HUDEP-2 (cell line): ENCODE results near the gene CTSK.
"Not testable (repeated sequence)": the region's sequence is repeated elsewhere in the genome, so short reads cannot be mapped to it uniquely, and the experiment has no call there.

Experiments
- DNase-seq, 76 experiments: peaks; one replicate each; lab custom pipeline; 2025; ENCODE audit not compliant: unreplicated experiment in 76 of 76; lab: John Stamatoyannopoulos, UW

The CTSK gene

GRCh38 chr1:150807249-150808023, 624 bp downstream of the CTSK start:
- DNase-seq = no peak

- DNase-seq = no peak
Observed at GRCh38 chr1:150805899-150806298, 2.2 kb downstream of the CTSK start.

DNA sequence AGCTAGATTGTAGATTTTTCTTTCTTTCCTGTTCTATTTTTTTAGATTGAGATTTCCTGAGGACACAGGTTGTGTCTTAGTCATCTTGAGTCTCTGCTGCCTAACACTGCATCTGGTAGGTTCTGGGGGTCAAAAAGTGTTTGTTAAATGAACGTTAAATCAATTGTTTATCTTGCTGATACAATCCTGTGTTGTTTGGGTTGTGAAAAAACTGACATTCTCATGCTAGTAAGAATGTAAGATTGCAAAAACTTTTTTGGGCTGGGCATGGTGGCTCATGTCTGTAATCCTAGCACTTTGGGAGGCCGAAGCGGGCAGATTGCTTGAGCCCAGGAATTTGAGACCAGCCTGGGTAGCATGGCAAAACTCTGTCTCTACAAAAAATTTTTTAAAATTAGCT, 3.4 kb downstream of the CTSK start:
- no peak for DNase-seq

DNA sequence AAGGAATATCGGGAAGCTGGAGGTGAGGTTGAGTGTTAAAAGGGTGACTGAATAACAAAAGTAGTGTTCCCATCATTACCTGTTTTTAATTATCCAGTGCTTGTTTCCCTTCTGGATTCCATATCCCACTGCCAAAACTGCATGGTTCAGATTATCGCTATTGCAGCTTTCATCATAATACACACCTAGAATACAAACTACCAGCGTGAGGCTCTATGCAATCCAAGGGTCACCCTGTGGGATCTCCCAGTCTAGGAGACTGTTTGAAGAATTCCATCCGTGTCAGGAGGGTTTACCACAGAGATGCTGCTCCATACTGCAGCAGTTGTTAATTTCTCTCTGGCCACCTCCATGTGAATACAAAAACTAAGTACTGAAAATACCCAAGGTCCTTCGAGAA, 9.0 kb downstream of the CTSK start:
- no peak for DNase-seq

DNA sequence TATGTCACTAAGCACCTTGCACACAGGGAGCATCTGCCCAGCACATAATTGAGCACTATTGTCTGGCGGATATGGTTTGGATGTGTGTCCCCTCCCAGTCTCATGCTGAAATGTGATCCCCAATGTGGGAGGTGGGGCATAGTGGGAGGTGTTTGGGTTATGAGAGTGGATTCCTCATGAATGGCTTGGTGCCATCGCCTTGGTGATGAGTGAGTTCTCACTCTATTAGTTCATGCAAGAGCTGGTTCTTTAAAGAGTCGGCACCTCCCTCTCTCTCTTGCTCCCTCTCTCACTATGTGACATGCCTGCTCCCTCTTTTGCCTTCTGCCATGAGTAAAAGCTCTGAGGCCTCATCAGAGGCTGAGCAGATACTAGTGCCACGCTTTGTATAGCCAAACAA, 9.5 kb downstream of the CTSK start:
- no peak for DNase-seq

DNA sequence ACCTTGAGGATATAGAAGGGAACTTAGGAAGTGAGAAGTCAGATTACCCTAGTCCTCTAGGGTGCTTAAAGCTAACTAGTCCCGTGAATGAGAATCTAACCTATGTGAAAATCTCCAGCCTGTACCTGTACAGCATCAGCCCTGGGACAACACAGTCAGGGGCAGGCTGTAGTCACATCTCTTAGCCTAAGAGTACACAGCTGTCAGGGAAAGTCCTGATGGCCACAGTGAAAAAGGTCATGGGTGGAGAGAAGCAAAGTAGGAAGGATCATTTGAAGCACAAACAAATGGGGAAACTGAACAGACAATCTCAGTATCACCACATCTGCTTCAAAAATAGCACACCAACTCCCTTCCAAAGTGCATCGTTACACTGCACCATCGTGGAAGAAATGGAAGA, 11.7 kb downstream of the CTSK start:
- no peak for DNase-seq

GRCh38 chr1:150793778-150794177, 14.3 kb downstream of the CTSK start:
- not testable (repeated sequence) for DNase-seq

GRCh38 chr1:150793221-150793620, 14.8 kb downstream of the CTSK start:
- no peak for DNase-seq

GRCh38 chr1:150791585-150791984, 16.5 kb downstream of the CTSK start:
- DNase-seq = no peak

- DNase-seq = no peak
Observed at GRCh38 chr1:150789396-150789795, 18.7 kb downstream of the CTSK start.

- no peak for DNase-seq
Observed at GRCh38 chr1:150788946-150789345, 19.1 kb downstream of the CTSK start.

- DNase-seq = no peak
Observed at GRCh38 chr1:150787455-150787854, 20.6 kb downstream of the CTSK start.

DNA sequence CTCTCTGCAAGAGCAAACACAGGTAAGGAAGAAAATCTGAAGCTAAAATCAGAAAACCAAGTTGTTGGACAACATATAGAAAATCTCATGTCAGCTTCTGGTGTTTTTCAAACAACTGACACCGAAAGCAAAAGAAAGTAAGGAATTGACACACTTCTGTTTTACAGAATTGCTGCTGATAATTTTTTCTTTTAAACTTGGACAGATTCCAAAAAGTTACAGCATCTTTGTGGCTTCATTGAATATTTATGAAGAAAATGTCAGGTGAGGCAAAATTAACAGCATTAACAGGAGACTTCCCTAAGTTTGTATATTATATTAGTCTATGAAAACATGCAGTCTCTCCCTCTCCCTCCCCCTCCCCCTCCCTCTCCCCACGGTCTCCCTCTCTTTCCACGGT, 27.6 kb downstream of the CTSK start:
- no peak for DNase-seq

DNA sequence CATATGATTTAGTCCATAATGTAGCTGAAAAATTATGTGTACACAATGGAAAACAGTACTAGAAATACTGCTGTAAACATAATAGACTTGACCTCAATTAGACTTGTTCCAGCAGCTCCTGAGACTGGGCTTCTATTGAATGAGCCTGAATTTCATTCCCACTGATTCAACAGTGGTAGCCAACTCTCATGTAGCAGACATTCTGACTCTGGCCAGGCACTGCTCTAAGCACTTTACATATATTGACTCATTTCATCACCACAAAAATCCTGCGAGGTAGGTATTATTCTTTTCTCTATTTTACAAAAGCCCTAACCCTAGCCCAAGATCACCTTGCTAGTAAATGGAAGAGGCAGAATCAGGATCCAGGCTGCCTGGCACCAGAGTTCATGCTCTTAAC, 29.7 kb downstream of the CTSK start:
- DNase-seq = no peak

- DNase-seq = no peak
Observed at GRCh38 chr1:150777544-150777943, 30.5 kb downstream of the CTSK start.

- not testable (repeated sequence) for DNase-seq
Observed at GRCh38 chr1:150775931-150776505, 32.0 kb downstream of the CTSK start.

DNA sequence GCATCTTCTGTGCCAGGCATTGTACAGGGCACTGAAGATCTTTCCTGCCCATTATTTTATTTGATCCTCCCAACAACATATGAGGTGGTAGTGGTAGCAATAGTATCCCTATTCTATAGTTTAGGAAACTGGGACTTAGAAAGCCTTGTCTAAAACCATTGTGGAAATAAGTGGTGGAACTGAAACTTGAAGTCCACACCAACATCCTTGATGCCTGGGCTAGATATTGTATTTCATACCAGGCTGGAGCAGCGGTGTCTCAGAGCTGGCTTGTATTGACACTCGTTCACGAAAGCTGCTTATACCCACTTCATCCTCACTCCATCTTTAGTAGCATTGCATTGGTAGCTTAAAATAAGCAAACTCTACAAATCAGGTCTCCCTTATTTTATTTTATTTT, 32.8 kb downstream of the CTSK start:
- DNase-seq = no peak

GRCh38 chr1:150772326-150772725, 35.7 kb downstream of the CTSK start:
- no peak for DNase-seq

GRCh38 chr1:150767704-150768103, 40.4 kb downstream of the CTSK start:
- DNase-seq = not testable (repeated sequence)

- DNase-seq = not testable (repeated sequence)
Observed at GRCh38 chr1:150765977-150766301, 42.1 kb downstream of the CTSK start.

GRCh38 chr1:150765296-150765976, 42.6 kb downstream of the CTSK start, which contains the start of gene CTSS:
TSS of gene CTSS (minus strand) at chr1:150765778. CDS start at chr1:150764763, 1,015 bp downstream.
- DNase-seq = peak in 9 of 76 experiments; percentile 4 to 32 (median 18)

GRCh38 chr1:150764617-150765101, 43.4 kb downstream of the CTSK start:
- DNase-seq = no peak
